Stimulated activated CD8-positive, alpha-beta memory T cell treated with anti-CD3 and anti-CD28 coated beads, Interleukin-12 subunit alpha, Interleukin-12 subunit beta, amount 100 ng/mL, for 24 hours (primary cell): ENCODE measurements around the gene KIRREL1.
"Not testable (repeated sequence)": the region's sequence is repeated elsewhere in the genome, so short reads cannot be mapped to it uniquely, and the experiment has no call there.

Experiments used
- DNase-seq: peaks from one replicate; pipeline ENCODE4 v3.0.0-alpha.2; 2020; ENCODE audit errors: extremely low read depth

The KIRREL1 gene

GRCh38 chr1:158104891-158105290, 111.4 kb downstream of the KIRREL1 start:
- no peak for DNase-seq

- DNase-seq: no peak
Observed at GRCh38 chr1:158105352-158106095, 112.1 kb downstream of the KIRREL1 start.

GRCh38 chr1:158107916-158108315, 114.5 kb downstream of the KIRREL1 start:
- no peak for DNase-seq

GRCh38 chr1:158112994-158113758, 119.7 kb downstream of the KIRREL1 start:
- DNase-seq: no peak

GRCh38 chr1:158113759-158114127, 120.3 kb downstream of the KIRREL1 start:
- no peak for DNase-seq

- no peak for DNase-seq
Observed at GRCh38 chr1:158115126-158115525, 121.7 kb downstream of the KIRREL1 start.

- no peak for DNase-seq
Observed at GRCh38 chr1:158116311-158117167, 123.1 kb downstream of the KIRREL1 start.

- DNase-seq: no peak
Observed at GRCh38 chr1:158117854-158118704, 124.6 kb downstream of the KIRREL1 start.

- DNase-seq: no peak
Observed at GRCh38 chr1:158118713-158119402, 125.4 kb downstream of the KIRREL1 start.

GRCh38 chr1:158119976-158120653, 126.7 kb downstream of the KIRREL1 start:
- DNase-seq: no peak

GRCh38 chr1:158121604-158122254, 128.3 kb downstream of the KIRREL1 start:
- no peak for DNase-seq

- DNase-seq: no peak
Observed at GRCh38 chr1:158122833-158123388, 129.5 kb downstream of the KIRREL1 start.

GRCh38 chr1:158124034-158124433, 130.6 kb downstream of the KIRREL1 start:
- no peak for DNase-seq

- DNase-seq: no peak
Observed at GRCh38 chr1:158124999-158125398, 131.6 kb downstream of the KIRREL1 start.

- no peak for DNase-seq
Observed at GRCh38 chr1:158126425-158126824, 133.0 kb downstream of the KIRREL1 start.

GRCh38 chr1:158128531-158128930, 135.1 kb downstream of the KIRREL1 start:
- not testable (repeated sequence) for DNase-seq

- DNase-seq: no peak
Observed at GRCh38 chr1:158131217-158131616, 137.8 kb downstream of the KIRREL1 start.

- DNase-seq: no peak
Observed at GRCh38 chr1:158140764-158141192, 147.3 kb downstream of the KIRREL1 start.

GRCh38 chr1:158145173-158145719, 151.8 kb downstream of the KIRREL1 start:
- no peak for DNase-seq
